CD4-positive, alpha-beta T cell treated with Interleukin-6 for 4 hours (primary cell): ENCODE measurements around the gene CREB3L2.

Source experiments
- DNase-seq: peaks from one replicate; pipeline ENCODE4 v3.0.0-alpha.2; 2020; ENCODE audit warnings: mixed read lengths

The CREB3L2 gene

DNA sequence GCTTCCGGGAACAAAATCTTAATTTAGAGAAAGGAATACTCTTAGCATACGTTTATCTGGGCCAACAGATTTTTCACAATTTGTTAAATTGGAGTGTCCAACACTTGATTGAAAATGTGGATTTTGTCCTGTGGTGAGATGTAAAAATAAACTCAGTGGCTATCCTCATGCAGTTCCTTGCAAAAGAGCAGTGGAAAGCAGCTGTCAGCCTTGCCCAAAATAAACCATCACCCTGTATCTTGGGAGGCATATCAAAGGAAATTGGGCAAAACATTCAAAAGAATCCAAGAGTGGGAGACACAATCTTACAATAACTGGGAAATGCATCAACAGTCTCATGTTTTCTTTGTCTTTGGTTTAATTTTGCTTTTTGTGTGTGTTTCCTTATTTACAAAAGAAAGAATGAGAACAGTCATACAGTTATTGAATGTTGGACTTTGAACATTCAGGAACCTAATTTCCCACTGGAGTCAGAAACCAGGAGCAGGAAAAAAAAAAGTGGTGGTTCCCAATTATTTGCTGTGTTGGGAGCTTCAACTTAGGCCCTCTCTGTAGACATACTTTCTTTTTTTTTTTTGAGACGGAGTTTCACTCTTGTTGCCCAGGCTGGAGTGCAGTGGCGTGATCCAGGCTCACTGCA lies 110.8 kb downstream of the CREB3L2 start:
- no peak for DNase-seq

DNA sequence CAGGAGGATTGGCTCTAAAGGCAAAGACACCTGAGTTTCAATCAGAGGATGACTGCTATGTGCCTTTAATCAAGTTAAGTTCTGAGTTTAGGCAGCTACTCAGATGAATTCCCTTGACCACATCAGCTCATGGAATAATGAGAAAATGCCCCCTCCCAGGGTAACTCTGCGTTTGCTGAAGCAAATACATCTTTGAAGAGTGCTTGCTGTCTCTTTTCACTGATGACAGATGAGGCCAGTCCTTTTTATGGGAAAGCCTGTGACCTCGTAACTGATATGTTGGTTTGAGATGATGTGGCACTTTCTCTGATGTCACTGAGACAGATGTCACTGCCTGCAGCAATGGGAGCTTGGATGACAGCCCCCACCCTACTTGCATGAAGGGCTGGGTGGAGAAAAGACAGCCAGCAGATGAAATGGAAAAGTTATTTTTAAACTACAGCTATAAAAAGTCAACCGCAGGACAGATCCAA lies 111.4 kb downstream of the CREB3L2 start:
- DNase-seq, result no peak

DNA sequence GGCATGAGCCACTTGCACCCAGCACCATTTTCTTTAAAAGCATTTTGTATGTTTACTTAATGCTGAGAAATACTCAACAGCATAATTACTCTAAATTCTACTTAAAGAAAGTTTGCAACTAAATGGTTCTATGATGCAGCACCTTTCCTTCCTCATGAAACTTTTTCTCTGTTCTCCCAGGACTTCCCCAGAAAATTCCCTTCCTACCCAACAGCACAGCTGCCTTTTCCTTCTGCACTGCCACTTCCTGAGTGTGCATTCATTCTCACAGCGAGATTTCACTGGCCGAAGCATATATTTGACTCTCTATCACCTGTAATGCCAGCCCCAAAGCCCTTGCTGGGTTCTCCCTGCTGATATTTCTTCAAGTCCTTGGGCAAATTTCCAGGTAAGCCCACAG lies 113.6 kb downstream of the CREB3L2 start:
- no peak for DNase-seq

DNA sequence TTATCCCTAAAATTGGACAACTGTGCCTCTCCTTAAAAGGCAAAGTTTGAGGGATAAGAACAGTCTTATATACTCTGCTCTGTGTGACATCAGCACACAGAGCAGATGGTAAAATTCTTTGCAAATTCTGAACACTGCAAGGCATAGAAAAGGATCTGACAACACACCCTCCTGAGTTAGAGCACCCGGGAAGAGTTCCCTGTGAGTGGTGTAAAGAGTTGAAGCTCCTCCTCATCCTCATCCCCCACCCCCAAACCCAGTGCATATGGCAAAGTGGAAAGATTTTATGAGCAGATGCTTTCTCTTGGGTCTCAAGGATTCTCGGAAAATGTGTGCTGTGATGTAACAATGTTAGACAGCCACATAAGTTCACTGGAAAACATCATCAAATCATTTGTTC lies 115.1 kb downstream of the CREB3L2 start:
- no peak for DNase-seq

DNA sequence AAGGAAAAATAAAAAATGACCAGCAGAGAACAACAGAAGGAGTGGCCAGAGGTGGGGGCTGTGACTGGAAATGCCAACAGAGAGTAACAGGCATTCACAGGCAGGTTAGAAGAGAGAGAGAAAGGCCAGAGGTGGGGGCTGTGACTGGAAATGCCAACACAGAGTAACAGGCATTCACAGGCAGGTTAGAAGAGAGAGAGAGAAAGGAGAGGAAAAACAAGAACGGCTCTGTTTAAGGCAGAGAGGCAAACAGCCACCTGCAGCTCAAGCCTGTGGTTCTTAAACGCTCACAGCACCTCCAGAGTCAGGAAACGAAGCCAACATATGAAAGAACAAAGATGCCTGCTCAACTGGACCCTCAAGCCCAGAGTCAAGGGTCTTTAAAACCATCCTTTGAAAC lies 115.6 kb downstream of the CREB3L2 start:
- no peak for DNase-seq

DNA sequence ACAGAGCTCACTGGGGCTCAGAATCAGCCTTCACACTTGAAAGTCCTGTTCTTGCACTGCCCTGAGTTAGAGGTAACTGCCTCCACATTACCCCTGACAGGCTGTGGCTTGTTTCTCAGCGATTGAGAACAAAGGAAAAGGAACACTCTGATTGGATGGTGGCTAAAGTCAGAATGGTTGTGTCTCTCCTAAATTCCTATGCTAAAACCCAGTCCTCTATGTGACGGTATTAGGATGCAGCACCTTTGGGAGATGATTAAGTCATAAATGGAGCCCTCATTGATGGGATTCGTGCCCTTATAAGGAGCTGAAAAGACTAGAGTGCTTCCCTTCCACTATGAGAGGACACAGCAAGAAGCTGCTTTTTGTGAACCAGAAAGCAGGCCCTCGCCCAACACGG lies 116.2 kb downstream of the CREB3L2 start:
- DNase-seq, result no peak

DNA sequence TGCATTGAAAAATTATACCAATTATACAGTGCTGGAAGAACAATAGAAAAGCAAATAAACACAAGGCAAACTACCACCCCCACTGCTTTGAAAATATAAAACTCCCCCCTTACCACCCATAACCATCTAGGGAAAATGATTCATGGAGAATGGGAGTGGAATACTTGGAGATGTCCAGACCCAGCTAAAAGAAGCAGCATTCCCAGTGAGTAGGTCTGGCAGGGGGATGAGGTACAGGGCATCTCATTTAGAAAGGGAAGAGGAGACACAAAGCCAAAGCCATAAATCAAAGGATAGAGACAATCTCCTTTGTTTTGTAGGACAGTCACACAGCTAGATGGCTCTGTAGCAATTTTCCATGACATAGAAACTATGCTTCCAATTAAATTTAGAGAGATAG lies 119.1 kb downstream of the CREB3L2 start:
- DNase-seq, result no peak

DNA sequence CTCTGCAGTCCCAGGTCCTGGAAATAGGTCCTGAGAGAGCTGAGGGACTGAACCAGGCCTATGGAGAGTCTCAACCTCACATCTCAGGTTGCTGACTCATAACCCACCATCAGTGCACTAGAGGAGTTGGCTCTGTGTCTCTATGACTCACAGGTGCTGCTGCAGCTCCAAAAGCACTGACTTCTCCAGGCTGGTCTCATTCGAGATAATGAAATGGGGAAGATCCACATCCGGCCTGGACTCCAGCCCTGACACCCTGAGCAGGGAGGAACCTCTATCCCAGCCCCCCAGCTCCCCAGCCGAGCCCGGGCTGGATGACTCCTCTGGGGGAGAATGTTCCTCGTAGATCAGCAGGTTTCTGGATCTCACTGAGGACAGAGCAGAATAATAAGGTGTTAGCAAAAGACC lies 119.6 kb downstream of the CREB3L2 start:
- DNase-seq, result no peak

DNA sequence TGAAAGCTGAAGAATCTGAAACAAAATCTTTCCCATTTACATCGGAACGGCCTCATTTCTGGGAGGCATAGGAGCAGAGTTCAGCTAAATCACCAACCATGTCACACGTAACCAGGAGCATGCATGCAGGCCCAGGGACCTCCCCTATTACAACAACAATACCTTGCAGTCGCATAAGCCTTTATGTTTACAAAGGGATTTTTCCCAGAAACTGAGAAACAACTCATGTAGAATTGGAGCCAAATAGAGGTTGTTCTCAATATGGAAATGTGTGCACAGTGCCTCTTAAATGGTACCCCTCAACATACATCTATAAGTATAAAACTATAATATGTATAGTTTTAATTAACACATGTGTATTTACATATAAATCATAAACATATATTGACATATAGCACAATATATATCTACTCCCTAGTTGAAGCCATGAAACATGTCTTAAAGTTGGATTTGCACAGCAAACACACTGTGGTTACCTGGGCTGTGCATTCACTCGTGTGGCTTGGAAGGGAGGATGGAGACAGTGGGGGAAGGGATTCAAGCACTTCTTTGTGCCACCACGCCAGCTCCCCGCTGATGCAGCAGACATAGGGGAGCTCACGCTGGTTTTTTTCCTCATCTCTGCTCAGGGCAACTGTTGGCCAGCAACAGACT lies 120.2 kb downstream of the CREB3L2 start:
- no peak for DNase-seq

DNA sequence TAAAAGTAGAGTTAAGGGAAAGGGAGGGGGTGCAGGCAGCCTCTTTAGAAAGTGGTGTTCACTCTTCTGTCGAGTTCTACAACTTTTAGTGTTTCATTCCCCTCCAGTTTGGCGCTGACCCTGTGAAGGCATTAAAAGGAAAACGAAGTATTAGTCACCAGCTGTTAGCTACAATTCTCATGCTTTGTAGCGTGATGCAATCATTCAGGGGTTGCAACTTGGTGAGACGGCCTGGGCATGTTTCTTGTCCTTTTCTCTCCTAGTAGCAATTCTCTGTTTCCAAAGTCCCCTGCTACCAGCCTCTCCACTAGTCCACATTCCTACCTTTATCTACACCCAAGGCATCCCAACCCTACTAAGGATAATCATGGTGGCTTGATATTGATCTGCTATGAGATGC lies 121.5 kb downstream of the CREB3L2 start:
- no peak for DNase-seq

DNA sequence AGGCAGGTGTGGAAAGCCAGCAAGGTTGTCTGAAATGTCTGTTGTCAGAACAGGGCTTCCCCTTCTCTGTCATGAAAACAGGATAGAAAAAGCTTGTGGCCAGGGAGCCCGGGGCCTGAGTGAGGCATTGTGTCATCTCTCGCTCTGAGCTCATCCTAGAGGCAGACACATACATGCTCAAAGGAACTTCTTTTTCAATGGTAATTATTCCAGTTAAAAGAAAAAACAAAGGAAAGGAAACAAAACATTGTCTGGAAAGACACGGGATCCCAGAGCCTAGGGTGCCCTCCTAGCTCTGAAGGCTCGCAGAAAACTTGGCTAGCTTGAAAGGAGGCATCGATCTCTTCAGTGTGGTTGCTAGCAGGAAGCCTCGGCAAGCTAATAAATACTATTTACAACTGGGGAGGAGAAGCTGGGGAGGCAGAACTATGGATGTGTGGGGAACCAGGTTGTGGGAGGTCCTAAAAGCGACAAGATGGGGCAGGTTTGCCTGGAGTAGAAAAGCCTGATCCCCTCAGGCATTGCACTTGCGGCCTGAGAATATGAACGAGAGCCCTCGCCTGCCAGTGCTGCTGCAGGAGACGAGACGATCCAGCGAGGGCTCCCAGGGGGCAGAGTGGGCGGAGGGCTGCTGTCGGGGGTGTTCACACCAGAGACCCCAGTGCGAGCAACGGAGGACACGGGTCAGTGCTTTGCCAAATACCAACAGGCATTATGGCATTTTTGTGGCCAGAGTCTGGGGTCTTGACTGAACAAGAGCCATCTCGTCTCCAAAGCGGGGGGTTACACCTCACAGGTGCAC lies 122.3 kb downstream of the CREB3L2 start:
- no peak for DNase-seq

DNA sequence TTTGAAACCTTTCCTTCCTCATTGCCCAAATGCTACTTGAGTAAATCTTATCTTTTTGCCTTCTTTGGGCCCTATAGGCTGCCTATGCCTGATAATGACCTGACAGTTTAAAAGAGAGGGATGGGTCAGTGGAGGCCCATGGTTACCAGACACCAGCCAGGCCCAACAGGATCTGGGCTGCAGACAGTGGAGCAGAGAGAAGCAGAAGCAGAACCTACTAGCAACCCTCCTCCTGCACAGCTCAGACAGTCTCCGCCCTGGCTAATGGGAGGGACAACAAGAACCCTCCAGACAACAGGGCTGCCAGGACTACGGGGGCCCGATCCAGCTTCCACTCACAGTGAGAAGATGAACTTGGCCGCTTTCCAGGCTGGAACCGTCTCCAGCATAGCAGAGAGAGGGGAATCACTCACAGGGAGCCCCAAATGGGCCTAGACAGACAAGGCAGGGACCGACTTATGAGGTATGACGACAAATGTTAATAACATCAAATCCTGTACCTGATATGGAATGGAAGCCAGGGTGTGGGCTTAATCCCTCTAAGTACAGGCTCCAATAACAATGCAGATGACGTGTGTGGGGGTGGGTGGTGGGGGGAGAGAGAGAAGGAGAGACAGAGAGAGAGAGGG lies 123.4 kb downstream of the CREB3L2 start:
- DNase-seq, result no peak

DNA sequence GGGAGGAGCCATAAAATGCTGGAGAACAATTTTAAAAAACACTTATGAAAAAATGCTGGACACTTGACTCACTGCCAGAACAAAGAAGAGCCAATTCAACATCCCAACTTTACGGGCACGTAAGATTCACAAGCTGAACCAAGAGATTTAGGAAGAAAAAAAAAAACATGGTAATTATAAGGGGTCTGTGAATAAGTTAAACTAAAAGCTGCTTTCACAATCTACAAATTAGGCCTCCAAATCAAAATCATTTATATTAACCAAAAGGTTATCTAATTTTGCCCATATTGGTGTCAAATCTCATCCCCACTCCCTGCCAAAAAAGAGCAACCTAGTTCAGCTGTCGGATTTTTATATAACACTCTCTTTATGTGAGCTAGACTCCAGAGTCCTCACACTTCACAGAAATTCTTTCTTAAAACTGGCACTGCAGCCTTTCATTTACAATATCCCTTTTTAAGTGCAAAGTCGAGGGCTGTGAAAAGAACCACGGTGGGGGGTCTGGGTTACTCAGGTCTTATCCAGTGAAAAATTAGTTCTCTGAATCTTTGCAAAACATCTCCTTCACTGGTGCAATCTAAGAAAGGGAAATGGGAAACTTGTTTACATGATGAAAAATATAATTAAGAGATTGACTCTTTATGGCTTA lies 124.7 kb downstream of the CREB3L2 start:
- DNase-seq, result no peak

DNA sequence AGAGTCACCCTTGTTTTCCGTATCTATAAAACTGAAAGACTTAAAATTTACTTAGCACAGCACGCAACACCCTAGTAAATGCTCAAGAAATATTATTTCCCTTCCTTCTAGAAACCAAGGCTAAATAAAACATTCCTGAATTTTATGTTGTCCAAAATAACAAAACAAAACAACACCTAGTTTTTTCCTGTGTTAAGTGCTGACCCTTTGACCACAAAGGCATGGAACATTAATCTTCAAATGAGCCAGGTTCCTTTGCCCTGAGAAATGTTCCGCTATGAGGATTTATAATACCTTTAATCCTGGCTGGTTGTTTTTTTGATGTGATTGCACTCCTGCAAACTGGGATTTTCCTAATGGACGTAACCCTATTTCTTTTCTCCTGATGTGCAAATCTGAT lies 126.1 kb downstream of the CREB3L2 start:
- DNase-seq, result no peak

DNA sequence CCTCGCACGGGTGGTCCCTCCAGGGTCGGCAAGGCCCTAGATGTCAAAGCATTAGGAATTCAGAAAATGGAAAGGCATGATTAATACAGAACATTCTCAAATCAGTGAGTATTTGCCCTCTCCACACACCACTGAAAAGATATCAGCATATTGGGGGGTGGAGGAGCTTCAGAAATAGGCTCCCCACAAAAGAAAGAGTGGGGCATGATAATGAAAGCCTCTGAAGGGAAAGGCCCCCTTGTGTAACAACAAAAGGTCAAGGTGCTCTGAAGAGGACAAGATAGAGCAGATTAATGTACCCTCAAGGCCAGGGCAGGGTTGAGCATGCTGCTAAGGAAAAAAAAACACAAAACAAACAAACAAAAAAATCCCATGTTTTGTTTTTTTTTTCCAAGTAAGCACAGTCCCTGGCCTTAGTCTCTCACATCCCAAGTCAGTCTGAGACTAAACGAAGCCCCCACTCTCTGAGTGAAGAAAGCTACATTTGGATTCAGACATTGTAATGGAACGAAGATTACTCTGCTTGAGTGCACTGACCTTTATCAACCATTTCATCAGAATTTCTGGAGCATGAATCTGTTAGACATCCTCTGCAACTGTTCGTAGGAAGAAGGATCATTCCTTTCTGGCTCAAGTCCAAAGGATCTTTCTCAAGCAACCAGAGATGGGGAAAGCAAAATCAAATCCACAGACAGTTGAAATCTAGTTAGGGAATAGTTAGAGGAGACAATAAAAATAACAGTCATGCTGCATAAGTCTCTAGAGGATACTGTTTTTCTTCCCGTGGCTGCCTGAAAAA lies 127.7 kb downstream of the CREB3L2 start:
- DNase-seq, result no peak

DNA sequence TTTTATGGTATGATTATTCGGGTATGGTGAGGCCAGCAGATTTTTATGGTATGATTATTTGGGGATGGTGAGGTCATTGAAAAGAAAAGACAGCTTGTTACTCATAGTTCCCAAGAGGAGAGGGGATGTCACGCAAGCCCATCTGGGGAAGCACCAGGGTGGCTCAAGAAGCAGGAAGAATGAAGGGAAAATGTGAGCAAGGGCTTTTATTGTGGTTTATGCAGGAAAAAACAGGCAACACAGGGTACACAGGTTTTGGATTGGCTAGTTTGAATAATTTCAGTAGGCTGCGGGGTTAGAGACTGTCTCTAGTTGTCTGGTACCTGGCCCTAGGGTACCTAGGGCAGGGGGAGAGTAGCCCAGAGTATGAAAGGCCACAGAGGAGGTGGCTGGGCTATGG lies 128.4 kb downstream of the CREB3L2 start:
- DNase-seq, result no peak

DNA sequence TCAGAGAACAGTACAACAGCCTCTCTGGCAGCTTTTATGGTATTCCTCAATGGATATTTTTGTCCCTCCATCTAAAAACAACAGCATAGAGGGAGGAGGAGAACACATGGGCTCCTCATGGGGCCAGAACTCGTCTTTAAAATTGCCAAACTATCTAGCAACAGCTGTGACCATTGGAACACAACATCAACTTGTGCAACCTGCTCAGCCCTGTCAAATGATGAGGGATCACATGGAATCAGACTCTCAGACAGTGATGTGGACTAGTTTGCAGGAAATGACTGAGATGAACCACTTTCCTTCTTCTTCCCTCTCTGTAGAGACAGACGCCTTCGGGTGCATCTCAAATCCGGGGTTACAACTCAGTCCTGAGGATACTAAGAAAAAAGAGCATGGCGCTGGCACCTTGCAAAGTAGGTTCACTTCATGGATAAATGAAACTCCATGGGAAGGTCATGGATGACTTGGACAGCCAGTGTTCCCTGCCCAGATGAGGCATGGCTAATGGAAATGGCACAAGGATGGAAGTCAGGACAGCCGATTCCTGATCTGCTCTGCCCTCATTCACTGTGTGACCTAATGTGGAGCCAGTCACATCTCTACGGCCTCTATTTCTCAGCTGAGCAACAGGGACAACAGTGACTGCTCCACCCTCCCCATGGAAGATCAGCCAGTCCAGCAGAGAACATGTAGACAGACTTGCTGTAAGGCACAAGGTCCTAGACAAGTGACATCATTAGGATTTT lies 130.5 kb downstream of the CREB3L2 start:
- DNase-seq, result no peak

DNA sequence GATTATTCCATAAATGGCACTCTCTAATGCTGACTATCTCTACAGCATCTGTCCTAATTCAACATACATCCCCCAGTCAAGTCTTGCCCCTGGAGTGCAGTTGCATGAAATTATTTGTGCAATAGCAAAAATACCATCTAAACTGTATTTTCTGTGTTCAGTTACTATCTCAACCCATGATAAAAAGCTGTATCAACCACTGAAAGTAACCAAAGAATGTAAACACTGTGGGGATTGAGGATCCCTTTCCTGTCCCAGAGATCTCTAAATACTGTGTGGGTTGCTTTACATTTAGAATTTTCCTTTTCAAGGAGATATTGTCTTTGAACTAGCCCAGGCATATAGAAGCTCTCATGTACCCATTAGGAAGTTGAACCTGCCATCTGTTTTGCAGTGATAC lies 131.2 kb downstream of the CREB3L2 start:
- no peak for DNase-seq

DNA sequence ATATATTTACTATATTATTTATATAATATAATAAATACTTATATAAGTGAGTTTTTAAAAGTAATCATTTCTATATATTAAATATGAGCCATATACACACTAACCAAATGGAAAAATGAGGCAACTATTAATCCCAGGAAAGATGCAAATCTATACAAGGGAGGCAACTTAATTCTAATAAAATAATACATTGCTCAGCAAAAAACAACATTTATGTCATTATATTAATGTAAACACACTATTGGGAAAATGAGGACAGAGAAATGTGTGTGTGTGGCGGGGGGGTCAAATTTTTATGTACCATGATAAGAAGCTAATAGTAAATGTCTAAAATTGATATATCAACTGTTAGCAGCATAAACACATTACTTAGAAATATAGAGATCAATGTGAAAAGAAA lies 131.8 kb downstream of the CREB3L2 start:
- no peak for DNase-seq

DNA sequence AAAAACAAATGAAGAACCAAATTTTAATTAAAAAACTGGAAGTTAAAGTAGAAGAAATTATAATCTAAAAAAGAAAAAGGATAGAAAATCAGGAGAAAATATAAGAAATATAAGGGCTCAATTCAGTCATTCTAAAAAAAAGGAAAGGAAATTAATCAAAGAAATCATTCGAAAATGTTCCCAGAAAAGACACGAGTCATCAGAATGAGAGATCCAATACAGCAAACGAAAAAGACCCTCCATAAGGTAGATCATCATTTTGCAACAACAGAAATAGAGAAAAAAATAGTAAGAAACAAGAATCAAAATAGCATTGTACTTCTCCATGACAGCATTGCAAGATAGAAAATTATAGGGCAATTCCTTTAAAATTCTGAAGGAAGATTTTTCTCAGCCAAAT lies 132.6 kb downstream of the CREB3L2 start:
- no peak for DNase-seq

DNA sequence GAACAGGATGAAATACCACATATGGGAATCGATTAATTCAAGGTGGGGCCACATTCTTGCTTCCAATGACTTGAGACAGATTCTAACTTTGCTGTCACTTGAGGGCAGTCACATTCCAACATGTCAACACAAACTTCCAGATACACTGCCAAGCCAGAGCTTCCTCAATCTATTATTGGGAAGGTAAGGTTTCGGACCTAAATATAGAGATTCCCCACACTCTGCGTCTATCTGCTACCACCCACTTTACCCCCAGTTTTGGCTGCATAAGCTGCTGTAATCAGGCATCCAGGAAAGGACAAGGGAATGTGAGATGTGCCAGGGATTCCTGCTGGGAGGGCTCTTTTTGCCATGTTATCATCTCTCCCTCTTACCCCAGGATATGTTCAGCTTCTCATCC lies 134.6 kb downstream of the CREB3L2 start:
- no peak for DNase-seq
